DOHH2 (cell line): ENCODE data around the gene ZMYM2.

Experiments
- H3F3A ChIP-seq: fragments of 200-600 bp; sonication (generic), shearing (Covaris generic); 2 replicates; pipeline ENCODE4 v1.6.0; 2016; ENCODE audit warnings: antibody characterized with exemption, mild to moderate bottlenecking; ENCODE audit not compliant: control insufficient read depth, insufficient read depth
- H3K27ac ChIP-seq: fragments of 200-600 bp; sonication (generic); 2 replicates; pipeline ENCODE4 v1.5.1; 2014; ENCODE audit warnings: low read depth, mild to moderate bottlenecking, low read length, moderate library complexity
- H3K27me3 ChIP-seq: fragments of 200-600 bp; sonication (generic); 2 replicates; pipeline ENCODE4 v1.6.1; 2014; ENCODE audit warnings: mild to moderate bottlenecking, low read length, mixed read lengths; ENCODE audit not compliant: control insufficient read depth
- H3K36me3 ChIP-seq: fragments of 200-600 bp; sonication (generic); 2 replicates; pipeline ENCODE4 v1.6.1; 2014; ENCODE audit warnings: mild to moderate bottlenecking, low read length, moderate library complexity, mixed read lengths; ENCODE audit not compliant: control insufficient read depth
- H3K4me1 ChIP-seq: fragments of 200-600 bp; sonication (generic); 2 replicates; pipeline ENCODE4 v1.6.1; 2014; ENCODE audit warnings: mild to moderate bottlenecking, low read length, mixed read lengths; ENCODE audit not compliant: control insufficient read depth
- H3K4me2 ChIP-seq: fragments of 200-600 bp; sonication (generic); 2 replicates; pipeline ENCODE4 v1.6.0; 2014; ENCODE audit warnings: mild to moderate bottlenecking, low read length, moderate library complexity
- H3K4me3 ChIP-seq: fragments of 200-600 bp; sonication (generic); 2 replicates; pipeline ENCODE4 v1.5.1; 2014; ENCODE audit warnings: mild to moderate bottlenecking, low read length, mixed read lengths
- H3K79me2 ChIP-seq: fragments of 200-600 bp; sonication (generic); 2 replicates; pipeline ENCODE4 v1.6.1; 2014; ENCODE audit warnings: mild to moderate bottlenecking, low read length, mixed read lengths; ENCODE audit not compliant: control insufficient read depth
- H3K9me2 ChIP-seq: fragments of 200-600 bp; sonication (generic); replicated peaks from 2 replicates; pipeline ENCODE4 v1.6.1; 2014; ENCODE audit warnings: mild to moderate bottlenecking, low read length, mixed read lengths; ENCODE audit not compliant: control insufficient read depth
- H3K9me3 ChIP-seq: fragments of 200-600 bp; sonication (generic); 2 replicates; pipeline ENCODE4 v1.6.1; 2014; ENCODE audit warnings: antibody characterized with exemption, low read length, mixed read lengths; ENCODE audit not compliant: control insufficient read depth, insufficient read depth
- H4K20me1 ChIP-seq: fragments of 200-600 bp; sonication (generic); 2 replicates; pipeline ENCODE4 v1.6.0; 2014; ENCODE audit warnings: low read depth, mild to moderate bottlenecking, antibody characterized with exemption, low read length, moderate library complexity; ENCODE audit not compliant: control insufficient read depth, insufficient read depth
- CTCF ChIP-seq: fragments of 200-600 bp; sonication (generic); IDR thresholded peaks from one replicate; pipeline ENCODE4 v1.5.1; 2014; ENCODE audit warnings: antibody characterized with exemption, mild to moderate bottlenecking, low read depth, low read length; ENCODE audit not compliant: poor library complexity, severe bottlenecking
- EZH2phosphoT487 ChIP-seq: fragments of 200-600 bp; sonication (generic); IDR thresholded peaks from 2 replicates; pipeline ENCODE4 v1.6.1; 2017; ENCODE audit warnings: borderline replicate concordance, mild to moderate bottlenecking, antibody characterized with exemption, low read length, moderate library complexity, mixed read lengths

Gene ZMYM2

GRCh38 chr13:19955873-19956559 is 2.5 kb upstream of the ZMYM2 start:
- TF ChIP-seq EZH2phosphoT487: no peak
- TF ChIP-seq CTCF: no peak
- Histone ChIP-seq H3K27ac (no peak overlapping the region), H3K36me3 (peaks cover 13% of the 10 kb centered on the region), H3F3A (peaks cover 8% of the 10 kb centered on the region; the same call in 1 of the 2 replicates), H3K79me2 (peaks cover 17% of the 10 kb centered on the region), H3K4me2 (no peak overlapping the region), H3K9me3 (no peaks in the 10 kb centered on the region), H3K27me3 (peaks cover 8% of the 10 kb centered on the region), H3K4me1 (peaks cover 26% of the 10 kb centered on the region), H4K20me1 (no peaks in the 10 kb centered on the region), H3K9me2 (no peaks in the 10 kb centered on the region), H3K4me3 (no peak overlapping the region)

DNA sequence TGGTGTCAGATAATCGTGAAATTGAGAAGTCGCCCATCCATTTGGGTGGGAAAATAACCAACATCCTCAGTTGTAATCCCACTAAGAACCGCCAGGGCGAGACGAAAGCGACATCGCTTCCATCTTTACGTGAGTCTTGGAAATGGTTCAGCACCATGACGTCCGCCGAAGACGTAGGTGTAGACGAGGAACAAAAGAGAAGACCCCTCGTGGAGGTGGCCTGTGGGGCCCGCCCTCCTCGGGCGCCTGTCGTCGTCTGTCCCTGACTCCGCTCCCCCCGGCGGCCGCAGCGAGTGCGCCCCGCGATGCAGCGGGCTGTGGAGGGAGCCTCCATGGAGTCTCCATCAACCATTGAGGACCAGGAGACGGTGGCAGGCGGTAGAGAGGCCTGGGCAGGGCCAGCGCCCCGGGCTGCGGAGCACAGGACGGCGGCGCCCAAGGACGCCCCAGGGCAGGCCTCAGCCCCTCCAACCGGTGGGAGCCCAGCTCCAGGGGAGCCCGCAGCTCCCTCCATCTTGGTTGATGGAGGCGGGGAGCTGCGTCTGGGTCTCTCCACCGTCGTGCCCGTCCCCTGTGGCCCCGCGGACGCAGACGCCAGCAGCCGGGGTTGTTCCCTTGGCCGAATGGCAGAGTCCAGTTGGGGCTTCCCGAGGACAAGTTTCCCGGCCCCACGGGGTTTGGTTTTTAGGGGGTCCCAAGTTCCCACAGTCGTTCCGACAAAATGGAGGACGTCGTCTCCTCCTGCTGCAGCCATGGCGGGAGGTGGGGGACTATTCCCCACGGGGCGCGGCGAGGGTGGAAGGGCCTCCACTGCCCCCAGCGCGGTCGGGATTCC is 990 bp upstream of the ZMYM2 start:
- H3K79me2 ChIP-seq: peaks cover 30% of the 10 kb centered on the region

GRCh38 chr13:19959141-19959830 is 759 bp downstream of the ZMYM2 start:
- Histone ChIP-seq H3K27me3 (peaks cover 8% of the 10 kb centered on the region), H3K4me2 (peak overlapping the region; percentile 81), H3K9me3 (no peaks in the 10 kb centered on the region), H3K4me3 (peak overlapping the region; percentile 98), H3K36me3 (peaks cover 37% of the 10 kb centered on the region), H3K27ac (peak overlapping the region; percentile 73), H3K9me2 (no peaks in the 10 kb centered on the region), H4K20me1 (peaks cover 9% of the 10 kb centered on the region; the same call in 1 of the 2 replicates), H3K79me2 (peaks cover 47% of the 10 kb centered on the region), H3F3A (peaks cover 8% of the 10 kb centered on the region; the same call in 1 of the 2 replicates), H3K4me1 (peaks cover 37% of the 10 kb centered on the region)
- TF ChIP-seq CTCF (no peak), EZH2phosphoT487 (no peak)

More for the DNA sequence above, 990 bp upstream of the ZMYM2 start:
- H3K27me3 ChIP-seq: peaks cover 8% of the 10 kb centered on the region
- H3K4me3 ChIP-seq: peak overlapping the region; percentile 98
- peaks cover 25% of the 10 kb centered on the region for H3K36me3 ChIP-seq
- peaks cover 37% of the 10 kb centered on the region for H3K4me1 ChIP-seq
- H3K4me2 ChIP-seq: peak overlapping the region; percentile 83
- peaks cover 9% of the 10 kb centered on the region; the same call in 1 of the 2 replicates for H4K20me1 ChIP-seq
- peak; percentile 59 for TF ChIP-seq CTCF
- TF ChIP-seq EZH2phosphoT487: no peak
- H3F3A ChIP-seq: peaks cover 8% of the 10 kb centered on the region; the same call in 1 of the 2 replicates
- peak overlapping the region; percentile 67 for H3K27ac ChIP-seq
- no peaks in the 10 kb centered on the region for H3K9me3 ChIP-seq
- H3K9me2 ChIP-seq: no peaks in the 10 kb centered on the region
